Fibroblast of lung (primary cell): ENCODE results near the gene ACVR2A.

ENCODE experiments used
- CTCF ChIP-seq, 2 donors: IDR thresholded peaks in 1 of 2; conservative IDR thresholded peaks in 1 of 2; 1 replicate in 1 of 2; 2 replicates in 1 of 2; pipeline ENCODE4 v1.5.1; 2011 to 2012; ENCODE audit warnings: low read length in 2 of 2, control low read depth in 1 of 2, inconsistent platforms in 1 of 2, low read depth in 1 of 2, mild to moderate bottlenecking in 1 of 2
- EZH2 ChIP-seq: IDR thresholded peaks from 2 replicates; pipeline ENCODE4 v1.5.1; 2012; ENCODE audit warnings: low read length, control low read depth, mild to moderate bottlenecking; ENCODE audit errors: missing control alignments

DNA sequence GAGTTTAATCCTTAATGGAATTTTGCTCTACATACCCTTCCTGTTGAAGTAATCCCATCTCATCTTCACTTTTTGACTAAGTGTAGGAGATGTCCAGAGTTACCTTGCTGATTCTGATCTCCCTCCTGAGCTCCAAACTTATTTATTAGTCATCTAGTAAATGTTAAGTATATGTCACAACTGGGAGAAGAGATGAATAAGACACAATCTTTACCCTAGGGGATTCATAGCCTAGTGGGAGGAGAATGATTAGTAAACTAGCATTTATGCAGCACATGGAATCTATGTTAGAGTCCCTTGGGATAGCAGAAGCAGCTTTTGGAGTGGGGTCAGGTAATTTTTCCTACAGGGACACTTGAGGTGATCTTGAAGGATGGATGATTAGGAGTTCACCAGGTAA, 20.7 kb downstream of the ACVR2A start:
- TF ChIP-seq CTCF (conservative IDR thresholded peaks at IDR 0.05 in 1 of 2, IDR thresholded peaks at IDR 0.05 in 1 of 2; ENCODE audit: low read depth in 1 of 2, low read length in 2 of 2) (no peak), EZH2 (no peak)
